Peyer's patch (tissue), 4 donors: ENCODE measurements around the gene PRKCA.

Source experiments
- POLR2A ChIP-seq, 2 donors: fragments of 450-650 bp; IDR thresholded peaks; one replicate each; pipeline ENCODE4 v1.5.1; 2017; ENCODE audit warnings: antibody characterized with exemption in 2 of 2, mild to moderate bottlenecking in 2 of 2, moderate library complexity in 2 of 2
- TF ChIP-seq, protein P1 (sequence below), 6 experiments: fragments of 450-650 bp in 4 of 6; fragments of 200-600 bp in 2 of 6; sonication (generic) in 1 of 6; IDR thresholded peaks; one replicate each; pipeline ENCODE4 v1.5.1; 2017 to 2019; ENCODE audit warnings: antibody characterized with exemption in 6 of 6, mild to moderate bottlenecking in 3 of 6, moderate library complexity in 1 of 6

DNA sequence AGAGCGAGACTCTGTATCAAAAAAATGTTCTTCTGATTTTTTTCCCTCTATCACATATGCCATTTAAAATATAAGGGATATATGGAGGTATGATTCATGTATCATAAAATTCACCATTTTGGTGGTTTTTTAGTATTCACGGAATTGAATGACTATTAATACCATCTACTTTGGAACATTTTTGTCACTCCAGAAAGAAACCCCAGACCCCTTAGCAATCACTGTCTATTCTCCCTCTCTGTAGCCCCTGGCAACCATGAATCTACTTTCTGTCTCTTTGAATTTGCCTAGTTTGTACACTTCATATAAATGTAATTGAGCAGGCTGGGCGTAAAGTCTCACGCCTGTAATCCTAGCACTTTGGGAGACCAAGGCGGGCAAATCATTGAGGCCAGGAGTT is 75.9 kb downstream of the PRKCA start:
- TF ChIP-seq, protein P1, sequence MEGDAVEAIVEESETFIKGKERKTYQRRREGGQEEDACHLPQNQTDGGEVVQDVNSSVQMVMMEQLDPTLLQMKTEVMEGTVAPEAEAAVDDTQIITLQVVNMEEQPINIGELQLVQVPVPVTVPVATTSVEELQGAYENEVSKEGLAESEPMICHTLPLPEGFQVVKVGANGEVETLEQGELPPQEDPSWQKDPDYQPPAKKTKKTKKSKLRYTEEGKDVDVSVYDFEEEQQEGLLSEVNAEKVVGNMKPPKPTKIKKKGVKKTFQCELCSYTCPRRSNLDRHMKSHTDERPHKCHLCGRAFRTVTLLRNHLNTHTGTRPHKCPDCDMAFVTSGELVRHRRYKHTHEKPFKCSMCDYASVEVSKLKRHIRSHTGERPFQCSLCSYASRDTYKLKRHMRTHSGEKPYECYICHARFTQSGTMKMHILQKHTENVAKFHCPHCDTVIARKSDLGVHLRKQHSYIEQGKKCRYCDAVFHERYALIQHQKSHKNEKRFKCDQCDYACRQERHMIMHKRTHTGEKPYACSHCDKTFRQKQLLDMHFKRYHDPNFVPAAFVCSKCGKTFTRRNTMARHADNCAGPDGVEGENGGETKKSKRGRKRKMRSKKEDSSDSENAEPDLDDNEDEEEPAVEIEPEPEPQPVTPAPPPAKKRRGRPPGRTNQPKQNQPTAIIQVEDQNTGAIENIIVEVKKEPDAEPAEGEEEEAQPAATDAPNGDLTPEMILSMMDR (IDR thresholded peaks at IDR 0.05) = no peak
- no peak for TF ChIP-seq POLR2A (IDR thresholded peaks at IDR 0.05)
